22Rv1 (cell line): ENCODE measurements around the gene ANKRD28.
"Not testable (repeated sequence)": the region's sequence is repeated elsewhere in the genome, so short reads cannot be mapped to it uniquely, and the experiment has no call there.

ENCODE experiments used
- H3K27ac ChIP-seq: fragments of 450-650 bp; 2 replicates; pipeline ENCODE4 v1.5.1; 2017
- ZFX ChIP-seq: fragments of 450-650 bp; IDR thresholded peaks from 2 replicates; pipeline ENCODE4 v1.6.1; 2017; ENCODE audit warnings: antibody characterized with exemption, borderline replicate concordance
- TF ChIP-seq, protein P1 (sequence below): fragments of 450-650 bp; IDR thresholded peaks from 2 replicates; pipeline ENCODE4 v1.5.1; 2017; ENCODE audit warnings: mild to moderate bottlenecking

The ANKRD28 gene

DNA sequence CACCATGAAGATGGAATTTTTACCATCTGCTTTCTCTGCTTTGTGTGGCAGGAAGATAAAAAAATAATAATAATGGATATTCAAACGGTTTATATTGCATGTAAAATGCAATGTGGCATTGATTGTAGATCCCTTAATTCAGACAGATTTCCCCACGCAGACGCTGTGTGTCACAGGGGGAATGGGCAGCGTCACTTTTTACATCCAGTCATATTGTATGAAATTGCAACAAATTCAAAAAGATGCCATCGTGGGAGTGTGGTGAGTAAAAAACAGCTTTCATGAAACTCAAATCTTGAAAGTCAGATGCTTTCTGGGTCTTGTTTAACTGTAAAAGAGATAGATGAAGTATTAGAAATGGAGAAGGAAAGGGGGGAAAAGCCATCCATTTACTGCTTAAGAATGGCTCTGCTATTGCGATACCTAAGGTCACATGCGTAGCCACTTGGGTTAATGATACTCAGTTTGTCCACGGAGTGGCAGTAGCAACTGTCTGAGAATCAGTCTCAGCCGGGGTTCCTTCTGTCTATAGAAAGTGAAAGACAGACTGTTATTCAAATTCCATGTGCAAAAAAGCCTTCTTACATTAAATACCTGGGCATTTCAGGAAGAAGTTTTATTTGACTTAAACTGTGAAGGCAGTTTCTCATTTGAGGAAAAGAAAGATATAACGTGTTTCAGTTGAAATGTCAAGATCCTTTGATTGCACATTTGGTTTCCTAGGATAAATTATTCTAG lies 167.8 kb downstream of the ANKRD28 start:
- TF ChIP-seq, protein P1, sequence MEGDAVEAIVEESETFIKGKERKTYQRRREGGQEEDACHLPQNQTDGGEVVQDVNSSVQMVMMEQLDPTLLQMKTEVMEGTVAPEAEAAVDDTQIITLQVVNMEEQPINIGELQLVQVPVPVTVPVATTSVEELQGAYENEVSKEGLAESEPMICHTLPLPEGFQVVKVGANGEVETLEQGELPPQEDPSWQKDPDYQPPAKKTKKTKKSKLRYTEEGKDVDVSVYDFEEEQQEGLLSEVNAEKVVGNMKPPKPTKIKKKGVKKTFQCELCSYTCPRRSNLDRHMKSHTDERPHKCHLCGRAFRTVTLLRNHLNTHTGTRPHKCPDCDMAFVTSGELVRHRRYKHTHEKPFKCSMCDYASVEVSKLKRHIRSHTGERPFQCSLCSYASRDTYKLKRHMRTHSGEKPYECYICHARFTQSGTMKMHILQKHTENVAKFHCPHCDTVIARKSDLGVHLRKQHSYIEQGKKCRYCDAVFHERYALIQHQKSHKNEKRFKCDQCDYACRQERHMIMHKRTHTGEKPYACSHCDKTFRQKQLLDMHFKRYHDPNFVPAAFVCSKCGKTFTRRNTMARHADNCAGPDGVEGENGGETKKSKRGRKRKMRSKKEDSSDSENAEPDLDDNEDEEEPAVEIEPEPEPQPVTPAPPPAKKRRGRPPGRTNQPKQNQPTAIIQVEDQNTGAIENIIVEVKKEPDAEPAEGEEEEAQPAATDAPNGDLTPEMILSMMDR = peak; percentile 70
- TF ChIP-seq ZFX = no peak
- peak overlapping the region; percentile 68 for H3K27ac ChIP-seq

DNA sequence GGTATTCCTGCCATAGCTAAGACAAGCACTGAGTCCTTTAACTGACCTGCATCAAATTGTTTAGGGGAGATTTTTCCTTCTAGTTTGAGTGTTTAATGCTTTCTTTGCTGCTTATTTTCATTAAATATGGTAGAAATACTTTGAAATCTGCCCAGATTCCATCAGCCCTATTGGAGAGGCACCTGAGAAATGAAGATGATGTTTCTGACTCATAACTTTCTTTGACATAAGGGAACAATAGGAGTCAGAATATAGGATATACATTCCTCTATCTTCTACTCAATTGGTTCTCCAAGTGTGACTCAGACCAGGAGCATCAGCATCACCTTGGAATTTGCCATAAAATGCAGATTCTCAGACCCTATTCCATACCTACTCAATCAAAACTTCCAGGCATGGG lies 168.8 kb downstream of the ANKRD28 start:
- no peak for TF ChIP-seq ZFX
- TF ChIP-seq, protein P1 = no peak
- no peak overlapping the region for H3K27ac ChIP-seq

DNA sequence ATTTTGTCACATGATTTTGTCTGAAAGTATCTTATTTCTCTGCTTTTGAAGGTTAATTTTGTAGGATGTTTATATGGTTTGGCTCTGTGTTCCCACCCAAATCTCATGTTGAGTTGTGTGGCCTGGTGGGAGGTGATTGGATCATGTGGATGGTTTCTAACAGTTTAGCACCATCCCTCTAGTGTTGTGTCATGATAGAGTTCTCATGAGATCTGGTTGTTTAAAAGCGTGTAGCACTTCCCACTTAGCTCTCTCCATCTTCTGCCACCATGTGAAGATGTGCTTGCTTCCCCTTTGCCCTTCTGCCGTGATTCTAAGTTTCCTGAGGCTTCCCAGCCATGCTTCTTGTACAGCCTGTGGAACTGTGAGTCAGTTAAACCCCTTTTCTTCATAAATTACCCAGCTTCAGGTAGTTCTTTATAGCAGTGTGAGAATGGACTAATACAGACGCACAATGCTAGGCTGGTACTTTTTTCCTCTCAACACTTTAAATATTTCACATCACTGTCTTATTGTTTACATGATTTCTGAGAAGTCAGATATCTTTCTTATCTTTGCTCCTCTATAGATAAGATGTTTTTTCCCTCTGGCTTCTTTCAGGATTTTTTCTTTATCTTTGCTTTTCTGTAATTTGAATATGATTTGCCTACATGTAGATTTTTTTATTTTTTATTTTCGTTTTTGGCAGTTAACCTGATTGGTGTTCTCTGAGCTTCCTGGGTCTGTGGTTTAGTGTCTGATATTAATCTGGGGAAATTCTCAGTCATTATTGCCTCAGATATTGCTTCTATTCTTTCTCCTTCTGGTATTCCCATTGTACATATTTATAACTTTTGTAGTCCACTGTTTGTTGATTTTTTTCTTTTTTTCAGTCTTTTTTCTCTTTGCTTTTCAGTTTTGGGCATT lies 174.0 kb downstream of the ANKRD28 start:
- H3K27ac ChIP-seq = no peak overlapping the region

DNA sequence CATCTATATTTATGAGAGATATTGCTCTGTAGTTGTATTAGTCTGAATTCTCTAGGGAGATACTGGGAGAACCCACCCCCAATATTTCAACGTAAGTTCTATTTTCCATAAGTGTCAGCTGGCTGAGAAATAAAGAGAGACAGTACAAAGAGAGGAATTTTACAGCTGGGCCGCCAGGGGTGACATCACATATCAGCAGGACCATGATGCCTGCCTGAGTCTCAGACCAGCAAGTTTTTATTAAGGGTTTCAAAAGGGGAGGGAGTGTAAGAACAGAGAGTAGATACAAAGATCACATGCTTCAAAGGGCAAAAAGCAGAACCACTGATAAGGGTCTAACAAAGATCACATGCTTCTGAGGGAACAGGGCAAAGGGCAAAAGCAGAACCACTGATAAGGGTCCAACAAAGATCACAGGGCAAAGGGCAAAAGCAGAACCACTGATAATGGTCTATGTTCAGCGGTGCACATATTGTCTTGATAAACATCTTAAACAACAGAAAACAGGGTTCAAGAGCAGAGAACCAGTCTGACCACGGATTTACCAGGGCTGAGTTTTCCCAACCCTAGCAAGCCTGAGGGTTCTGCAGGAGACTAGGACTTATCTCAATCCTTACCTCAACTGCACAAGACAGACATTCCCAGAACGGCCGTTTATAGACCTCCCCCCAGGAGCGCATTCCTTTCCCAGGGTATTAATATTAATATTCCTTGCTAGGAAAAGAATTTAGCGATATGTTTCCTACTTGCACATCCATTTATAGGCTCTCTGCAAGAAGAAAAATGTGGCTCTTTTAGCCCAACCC lies 177.9 kb downstream of the ANKRD28 start:
- not testable (repeated sequence) for H3K27ac ChIP-seq

More for the DNA sequence above, 174.0 kb downstream of the ANKRD28 start:
- TF ChIP-seq ZFX = no peak
- TF ChIP-seq, protein P1 = no peak
